DMS153 treated with DMSO at 0.1 percent for 48 hours (cell line): ENCODE data around the gene CCNL2.
"Not testable (repeated sequence)": the region's sequence is repeated elsewhere in the genome, so short reads cannot be mapped to it uniquely, and the experiment has no call there.

ENCODE experiments used
- DNase-seq: peaks from one replicate; lab custom pipeline; 2025; ENCODE audit not compliant: unreplicated experiment; lab: John Stamatoyannopoulos, UW

The CCNL2 gene

GRCh38 chr1:1419813-1420653 is 20.9 kb upstream of the CCNL2 start:
- DNase-seq = no peak

- no peak for DNase-seq
These were observed 20.3 kb upstream of the CCNL2 start for GRCh38 chr1:1419363-1419812.

GRCh38 chr1:1418464-1419362 is 19.6 kb upstream of the CCNL2 start:
- DNase-seq = no peak

- not testable (repeated sequence) for DNase-seq
These were observed 18.8 kb upstream of the CCNL2 start for GRCh38 chr1:1417825-1418463.

- not testable (repeated sequence) for DNase-seq
These were observed 18.3 kb upstream of the CCNL2 start for GRCh38 chr1:1417396-1417795.

- DNase-seq = no peak
These were observed 16.6 kb upstream of the CCNL2 start for GRCh38 chr1:1415751-1416150.

- DNase-seq = not testable (repeated sequence)
These were observed 13.3 kb upstream of the CCNL2 start for GRCh38 chr1:1412311-1412902.

- no peak for DNase-seq
These were observed 12.5 kb upstream of the CCNL2 start for GRCh38 chr1:1411626-1412025.

- not testable (repeated sequence) for DNase-seq
These were observed 11.1 kb upstream of the CCNL2 start for GRCh38 chr1:1410238-1410637.

- DNase-seq = no peak
These were observed 8.6 kb upstream of the CCNL2 start for GRCh38 chr1:1407636-1408318.

- DNase-seq = peak; percentile 91
These were observed 7.9 kb upstream of the CCNL2 start, which contains the start of gene MRPL20 for GRCh38 chr1:1406821-1407635. TSS of gene MRPL20 (minus strand) at chr1:1407293. CDS start at chr1:1407217, 76 bp downstream.

- no peak for DNase-seq
These were observed 7.1 kb upstream of the CCNL2 start for GRCh38 chr1:1406101-1406820.

- DNase-seq = no peak
These were observed 4.5 kb upstream of the CCNL2 start for GRCh38 chr1:1403653-1404052.

- DNase-seq = not testable (repeated sequence)
These were observed 3.8 kb upstream of the CCNL2 start for GRCh38 chr1:1402901-1403392.

GRCh38 chr1:1402072-1402900 is 3.2 kb upstream of the CCNL2 start:
- no peak for DNase-seq

GRCh38 chr1:1401457-1402010 is 2.4 kb upstream of the CCNL2 start:
- DNase-seq = no peak
